Fibroblast of lung (primary cell): ENCODE measurements around the gene SLC6A5. TPM values are rescaled to one million over a fixed set of nuclear protein-coding genes. Genes with fewer than 3 reads are reported as not detected.

ENCODE experiments used
- DNase-seq, 2 donors: peaks; one replicate each; pipeline versions ENCODE4 v3.0.0 to v3.0.0-alpha.2; 2010; ENCODE audit warnings: low read depth in 2 of 2
- H2AFZ ChIP-seq: 2 replicates; pipeline ENCODE4 v1.5.1; 2012; ENCODE audit warnings: low read length, control low read depth, inconsistent platforms
- H3K27ac ChIP-seq: 2 replicates; pipeline ENCODE4 v1.5.1; 2011; ENCODE audit warnings: low read length, control low read depth; ENCODE audit not compliant: insufficient read depth
- H3K27me3 ChIP-seq: 2 replicates; pipeline ENCODE4 v1.5.1; 2011; ENCODE audit warnings: mild to moderate bottlenecking, low read length; ENCODE audit not compliant: control insufficient read depth, insufficient read depth
- H3K36me3 ChIP-seq: 2 replicates; pipeline ENCODE4 v1.5.1; 2011; ENCODE audit warnings: low read length; ENCODE audit not compliant: control insufficient read depth, insufficient read depth
- H3K4me1 ChIP-seq: 2 replicates; pipeline ENCODE4 v1.5.1; 2011; ENCODE audit warnings: low read length; ENCODE audit not compliant: control insufficient read depth, insufficient read depth; ENCODE audit errors: extremely low read depth
- H3K4me2 ChIP-seq: 2 replicates; pipeline ENCODE4 v1.5.1; 2011; ENCODE audit warnings: low read length, control low read depth; ENCODE audit not compliant: insufficient read depth; ENCODE audit errors: extremely low read depth
- H3K4me3 ChIP-seq, 4 experiments: fragments of 200-600 bp in 1 of 4; sonication (generic) in 1 of 4; replicated peaks in 1 of 4; 2 replicates each; pipeline ENCODE4 v1.5.1; 2011 to 2016; ENCODE audit warnings: low read length in 4 of 4, low read depth in 3 of 4, mild to moderate bottlenecking in 3 of 4, control low read depth in 2 of 4, inconsistent platforms in 1 of 4, mixed read lengths in 1 of 4; ENCODE audit not compliant: insufficient read depth in 1 of 4; ENCODE audit errors: control extremely low read depth in 1 of 4
- H3K79me2 ChIP-seq: 2 replicates; pipeline ENCODE4 v1.5.1; 2012; ENCODE audit warnings: mild to moderate bottlenecking, low read length, inconsistent platforms; ENCODE audit not compliant: control insufficient read depth, insufficient read depth
- H3K9ac ChIP-seq: 2 replicates; pipeline ENCODE4 v1.5.1; 2011; ENCODE audit warnings: mild to moderate bottlenecking, low read length, control low read depth; ENCODE audit not compliant: insufficient read depth
- H3K9me3 ChIP-seq: 2 replicates; pipeline ENCODE4 v1.5.1; 2012; ENCODE audit warnings: low read depth, low read length; ENCODE audit not compliant: control insufficient read depth, insufficient read depth
- H4K20me1 ChIP-seq: 2 replicates; pipeline ENCODE4 v1.5.1; 2011; ENCODE audit warnings: low read length; ENCODE audit not compliant: control insufficient read depth, insufficient read depth; ENCODE audit errors: extremely low read depth
- EZH2 ChIP-seq: IDR thresholded peaks from 2 replicates; pipeline ENCODE4 v1.5.1; 2012; ENCODE audit warnings: low read length, control low read depth, mild to moderate bottlenecking; ENCODE audit errors: missing control alignments
- polyA plus RNA-seq, 2 donors: library from polyadenylated mRNA; depleted of rRNA in 1 of 2; stranded (reverse) in 1 of 2; unstranded in 1 of 2; fragments of >200 nt; gene quantifications; 2 replicates each; pipeline ENCODE4 v1.2.1, GENCODE V29; 2011 to 2012; ENCODE audit warnings: missing spikeins in 1 of 2
- total RNA-seq: library from RNA; depleted of rRNA; stranded (reverse); fragments of >200 nt; gene quantifications from 2 replicates; pipeline ENCODE4 v1.2.1, GENCODE V29; 2014
- TF ChIP-seq, protein P1 (sequence below), 2 donors: IDR thresholded peaks in 1 of 2; conservative IDR thresholded peaks in 1 of 2; 1 replicate in 1 of 2; 2 replicates in 1 of 2; pipeline ENCODE4 v1.5.1; 2011 to 2012; ENCODE audit warnings: low read length in 2 of 2, control low read depth in 1 of 2, inconsistent platforms in 1 of 2, low read depth in 1 of 2, mild to moderate bottlenecking in 1 of 2

SLC6A5 gene
- total and polyA plus RNA-seq, 2 donors (not counting 1 experiment from before 2014, with no cell fraction given) = not detected

DNA sequence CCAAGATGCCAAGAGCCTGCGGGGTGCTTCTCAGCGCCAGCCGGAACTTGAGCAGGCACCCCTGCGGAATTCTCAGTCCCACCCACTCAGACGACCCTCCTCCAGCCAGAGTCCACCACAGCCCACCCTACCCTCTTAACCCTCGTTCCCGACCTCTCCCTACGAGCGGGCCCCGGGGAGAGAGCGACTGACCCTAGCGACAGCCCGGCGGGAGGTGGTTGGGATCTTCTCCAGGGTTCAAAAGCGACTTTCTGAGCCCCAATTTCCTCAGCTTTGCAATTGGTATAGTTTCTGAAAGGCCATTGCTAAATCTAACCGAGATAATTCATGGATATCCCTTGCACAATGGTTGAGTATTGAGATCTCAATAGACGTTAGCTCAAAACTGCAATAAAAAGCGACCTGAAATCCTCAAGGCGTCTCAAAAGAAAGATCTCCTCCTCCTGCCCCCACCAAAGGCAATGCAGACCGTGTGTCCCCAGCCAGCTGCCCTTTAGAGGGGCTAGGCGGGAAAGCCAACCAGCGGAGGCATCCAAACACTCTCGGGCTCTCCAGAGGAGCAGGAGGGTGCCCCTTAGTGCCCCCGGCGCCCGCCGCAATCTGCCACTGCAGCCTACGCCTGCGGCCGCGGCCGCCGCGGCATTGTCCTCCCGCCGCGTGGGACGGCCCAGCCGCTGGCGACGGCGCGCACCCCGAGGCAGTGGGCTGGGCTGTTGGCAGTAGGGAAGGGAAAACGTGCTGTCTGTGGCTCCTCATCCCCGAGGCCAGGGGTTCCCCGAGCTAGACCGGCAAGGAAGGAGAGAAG is 1.5 kb upstream of the SLC6A5 start:
- DNase-seq = no peak
- H4K20me1 ChIP-seq = no peaks in the 10 kb centered on the region
- no peaks in the 10 kb centered on the region for H3K9me3 ChIP-seq
- H3K27me3 ChIP-seq = peaks cover 54% of the 10 kb centered on the region
- H3K4me1 ChIP-seq = no peaks in the 10 kb centered on the region
- H3K36me3 ChIP-seq = no peaks in the 10 kb centered on the region
- no peak overlapping the region for H2AFZ ChIP-seq
- H3K79me2 ChIP-seq = no peaks in the 10 kb centered on the region
- no peak overlapping the region for H3K9ac ChIP-seq
- no peak for TF ChIP-seq EZH2
- TF ChIP-seq, protein P1, sequence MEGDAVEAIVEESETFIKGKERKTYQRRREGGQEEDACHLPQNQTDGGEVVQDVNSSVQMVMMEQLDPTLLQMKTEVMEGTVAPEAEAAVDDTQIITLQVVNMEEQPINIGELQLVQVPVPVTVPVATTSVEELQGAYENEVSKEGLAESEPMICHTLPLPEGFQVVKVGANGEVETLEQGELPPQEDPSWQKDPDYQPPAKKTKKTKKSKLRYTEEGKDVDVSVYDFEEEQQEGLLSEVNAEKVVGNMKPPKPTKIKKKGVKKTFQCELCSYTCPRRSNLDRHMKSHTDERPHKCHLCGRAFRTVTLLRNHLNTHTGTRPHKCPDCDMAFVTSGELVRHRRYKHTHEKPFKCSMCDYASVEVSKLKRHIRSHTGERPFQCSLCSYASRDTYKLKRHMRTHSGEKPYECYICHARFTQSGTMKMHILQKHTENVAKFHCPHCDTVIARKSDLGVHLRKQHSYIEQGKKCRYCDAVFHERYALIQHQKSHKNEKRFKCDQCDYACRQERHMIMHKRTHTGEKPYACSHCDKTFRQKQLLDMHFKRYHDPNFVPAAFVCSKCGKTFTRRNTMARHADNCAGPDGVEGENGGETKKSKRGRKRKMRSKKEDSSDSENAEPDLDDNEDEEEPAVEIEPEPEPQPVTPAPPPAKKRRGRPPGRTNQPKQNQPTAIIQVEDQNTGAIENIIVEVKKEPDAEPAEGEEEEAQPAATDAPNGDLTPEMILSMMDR (conservative IDR thresholded peaks at IDR 0.05 in 1 of 2, IDR thresholded peaks at IDR 0.05 in 1 of 2; ENCODE audit: low read depth in 1 of 2, low read length in 2 of 2) = no peak
- no peak overlapping the region for H3K4me3 ChIP-seq
- H3K27ac ChIP-seq = no peak overlapping the region
- no peak overlapping the region for H3K4me2 ChIP-seq

DNA sequence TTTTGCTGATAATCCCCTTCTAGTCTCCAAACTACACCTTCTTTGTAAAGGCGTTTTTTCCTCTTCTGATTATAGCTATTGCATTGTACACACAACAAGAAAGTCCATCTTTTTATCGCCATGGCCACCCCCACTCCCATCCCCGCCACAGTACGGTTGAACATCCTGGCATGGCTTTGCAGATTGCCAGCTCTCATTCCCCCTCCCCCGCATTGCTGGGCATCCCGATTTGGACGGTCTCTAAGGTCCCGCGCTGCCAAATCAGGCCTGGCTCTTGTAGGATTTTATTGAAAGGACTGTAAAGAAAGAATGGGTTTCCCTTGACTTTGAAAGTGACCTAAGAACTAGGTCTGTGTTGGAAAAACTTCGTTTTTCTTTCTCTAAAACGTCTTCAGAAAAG is 916 bp upstream of the SLC6A5 start:
- H3K27ac ChIP-seq = no peak overlapping the region
- H3K4me2 ChIP-seq = no peak overlapping the region
- H4K20me1 ChIP-seq = no peaks in the 10 kb centered on the region
- no peak overlapping the region for H2AFZ ChIP-seq
- no peak for TF ChIP-seq EZH2
- TF ChIP-seq, protein P1 (conservative IDR thresholded peaks at IDR 0.05 in 1 of 2, IDR thresholded peaks at IDR 0.05 in 1 of 2; ENCODE audit: low read depth in 1 of 2, low read length in 2 of 2) = no peak
- peaks cover 54% of the 10 kb centered on the region for H3K27me3 ChIP-seq
- H3K79me2 ChIP-seq = no peaks in the 10 kb centered on the region
- H3K36me3 ChIP-seq = no peaks in the 10 kb centered on the region
- H3K9me3 ChIP-seq = no peaks in the 10 kb centered on the region
- H3K4me1 ChIP-seq = no peaks in the 10 kb centered on the region
- no peak overlapping the region for H3K4me3 ChIP-seq
- no peak for DNase-seq
- no peak overlapping the region for H3K9ac ChIP-seq

DNA sequence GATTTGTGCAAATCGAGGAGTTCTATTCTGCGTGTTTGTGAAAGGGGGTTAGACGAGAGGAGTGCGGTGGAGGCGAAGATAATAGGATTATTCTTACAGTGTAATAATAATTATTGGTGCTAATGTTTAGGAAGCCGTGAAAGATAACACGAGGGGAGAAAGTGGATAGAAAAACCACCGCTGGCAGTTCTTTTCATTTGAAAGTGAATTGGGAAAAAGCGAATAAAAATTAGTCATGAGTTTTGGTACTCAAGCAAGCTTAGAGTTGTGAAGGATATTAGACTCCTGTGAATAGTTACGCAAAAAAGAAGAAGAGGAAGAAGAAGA is 575 bp downstream of the SLC6A5 start:
- DNase-seq = no peak
- Histone ChIP-seq H4K20me1 (no peaks in the 10 kb centered on the region), H3K4me2 (no peak overlapping the region), H3K9me3 (no peaks in the 10 kb centered on the region), H3K4me1 (no peaks in the 10 kb centered on the region), H2AFZ (no peak overlapping the region), H3K27ac (no peak overlapping the region), H3K79me2 (no peaks in the 10 kb centered on the region), H3K9ac (no peak overlapping the region), H3K36me3 (no peaks in the 10 kb centered on the region), H3K27me3 (peaks cover 66% of the 10 kb centered on the region), H3K4me3 (no peak overlapping the region)
- TF ChIP-seq, protein P1 (conservative IDR thresholded peaks at IDR 0.05 in 1 of 2, IDR thresholded peaks at IDR 0.05 in 1 of 2; ENCODE audit: low read depth in 1 of 2, low read length in 2 of 2) = no peak
- TF ChIP-seq EZH2 = no peak
